PFSK-1 (cell line): ENCODE results near the gene SYNE4.

Source experiments
- FOXP2 ChIP-seq: optimal IDR thresholded peaks from 2 replicates; pipeline ENCODE3; 2011; ENCODE audit warnings: borderline replicate concordance, control low read depth, inconsistent platforms; ENCODE audit not compliant: insufficient read depth; ENCODE audit errors: extremely low read length, extremely low read depth
- POLR2AphosphoS5 ChIP-seq: IDR thresholded peaks from 2 replicates; pipeline ENCODE4 v1.6.1; 2012; ENCODE audit warnings: low read depth, mild to moderate bottlenecking, control low read depth, low read length, moderate library complexity

DNA sequence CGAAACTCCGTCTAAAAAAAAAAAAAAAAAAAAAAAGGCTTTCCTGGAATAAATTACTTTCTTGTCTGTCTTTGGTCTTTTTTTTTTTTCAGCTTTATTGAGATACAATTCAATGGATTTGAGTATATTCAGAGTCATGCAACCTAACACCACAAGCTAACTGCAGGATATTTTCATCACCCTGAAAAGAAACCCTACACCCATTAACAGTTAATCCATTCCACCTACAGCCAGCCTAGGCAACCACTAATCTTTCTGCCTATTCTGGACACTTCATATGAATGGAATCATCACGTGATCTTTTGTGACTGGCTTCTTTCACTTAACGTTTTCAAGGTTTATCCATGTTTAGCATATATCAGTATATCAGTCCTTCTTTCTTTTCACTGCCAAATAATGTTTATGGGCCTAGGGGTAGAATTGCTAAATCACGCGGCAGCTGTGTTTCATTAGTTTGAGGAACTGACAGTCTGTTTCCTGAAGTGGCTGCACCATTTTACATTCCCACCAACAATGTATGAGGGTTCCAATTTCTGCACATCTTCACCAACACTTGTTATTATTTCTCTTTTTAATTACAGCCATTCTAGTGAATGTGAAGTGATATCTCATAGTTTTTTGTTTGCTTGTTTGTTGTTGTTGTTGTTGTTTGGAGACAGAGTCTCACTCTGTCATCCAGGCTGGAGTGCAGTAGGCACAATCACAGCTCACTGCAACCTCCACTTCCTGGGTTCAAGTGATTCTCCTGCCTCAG is 52.6 kb downstream of the SYNE4 start:
- TF ChIP-seq FOXP2: no peak
- TF ChIP-seq POLR2AphosphoS5: no peak
